ENCODE measurements around the gene PSMB8.
"Not testable (repeated sequence)": the region's sequence is repeated elsewhere in the genome, so short reads cannot be mapped to it uniquely, and the experiment has no call there.

The PSMB8 gene

DNA sequence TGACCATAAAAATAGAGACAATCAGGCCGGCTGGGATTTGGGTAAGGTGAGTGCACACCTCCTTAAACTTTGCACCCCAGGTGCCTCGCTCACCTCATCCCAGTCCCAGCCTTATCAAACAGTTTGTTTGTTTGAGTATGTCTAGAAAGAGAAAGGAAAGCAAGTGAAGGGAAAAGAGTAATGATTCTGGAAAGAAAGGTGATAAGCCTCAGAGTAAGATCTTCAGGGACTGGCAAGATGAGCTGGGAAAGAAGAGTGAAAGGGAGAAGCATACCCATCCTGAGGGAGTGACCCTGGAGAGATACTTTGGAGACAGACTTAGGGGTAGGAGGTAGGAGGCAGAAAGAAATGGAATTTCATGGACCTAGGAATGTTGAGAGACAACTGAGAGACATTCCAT is 7.0 kb downstream of the PSMB8 start:
- DNase-seq, result no peak

DNA sequence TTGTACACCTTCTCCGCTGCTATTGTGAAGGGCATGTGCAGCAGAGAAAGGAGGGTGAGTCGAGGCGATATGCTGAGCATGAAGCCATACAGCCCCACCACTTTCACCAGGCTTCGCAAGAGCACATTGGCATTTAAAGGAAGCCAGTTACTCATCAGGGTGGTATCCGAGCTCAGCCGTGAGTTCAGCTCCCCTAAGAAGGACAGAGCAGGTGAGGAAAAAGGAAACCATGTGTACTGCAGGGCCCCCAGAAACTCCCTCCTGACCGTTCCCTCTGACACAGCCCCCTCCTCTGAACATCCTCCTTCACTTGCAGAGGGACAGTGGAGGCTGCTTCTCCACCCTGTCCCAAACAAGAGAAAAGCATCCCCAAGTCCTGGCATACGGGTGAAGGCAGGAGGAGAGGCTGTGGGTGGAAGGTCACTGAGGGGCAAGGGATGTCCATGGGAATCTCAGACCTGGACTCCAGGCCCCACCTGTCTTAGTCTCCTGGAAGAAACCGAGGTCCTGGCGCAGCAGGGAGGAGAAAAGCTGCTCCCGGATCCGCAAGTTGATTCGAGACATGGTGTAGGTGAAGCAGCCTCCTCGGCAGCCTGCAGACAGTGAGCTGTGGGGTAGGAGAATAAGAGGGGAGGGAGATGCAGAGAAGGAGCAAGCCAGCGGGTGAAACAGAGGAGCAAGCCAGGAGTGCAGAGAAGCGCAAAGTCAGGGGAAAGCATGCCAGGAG is 8.5 kb downstream of the PSMB8 start:
- no peak for DNase-seq

- DNase-seq, result no peak
Measured at GRCh38 chr6:32833664-32834063, 10.2 kb downstream of the PSMB8 start.

DNA sequence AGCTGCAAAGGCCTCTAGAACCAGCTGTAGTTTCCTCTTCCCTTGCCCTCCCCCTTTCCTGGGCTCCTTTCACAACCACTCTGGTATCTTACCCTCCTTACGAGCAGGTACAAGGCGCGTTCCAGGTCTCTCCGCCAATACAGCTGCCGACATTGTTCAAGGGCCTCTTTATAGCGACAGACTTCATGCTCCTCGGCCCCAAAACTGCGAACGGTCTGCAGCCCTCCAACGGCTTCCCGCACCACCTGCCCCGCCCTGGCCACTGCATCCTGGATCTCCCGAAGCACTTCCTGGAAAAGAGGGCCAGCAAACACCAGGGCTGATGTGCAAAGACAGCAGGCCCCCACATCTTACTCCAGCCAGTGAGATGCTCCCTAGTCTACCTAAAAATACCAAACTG is 11.3 kb downstream of the PSMB8 start:
- DNase-seq, result no peak

DNA sequence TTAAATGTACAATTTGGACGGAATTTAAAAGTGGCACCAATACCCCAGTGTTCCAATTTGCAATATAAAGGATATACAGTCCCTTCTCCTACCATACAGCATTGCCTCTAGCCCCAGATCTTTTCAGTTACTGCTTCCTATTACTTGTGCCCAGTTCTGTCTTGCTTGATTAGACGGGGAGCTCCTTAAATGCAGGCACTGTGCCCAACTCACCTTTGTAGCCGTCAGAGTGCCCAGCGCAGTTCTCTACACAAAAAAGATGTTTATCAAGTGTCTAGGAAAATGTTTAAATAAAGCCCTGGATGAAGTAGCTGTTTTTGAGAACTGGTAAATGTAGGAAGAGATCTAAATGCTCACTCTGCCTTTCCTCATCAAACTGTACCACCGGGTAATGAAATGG is 12.9 kb downstream of the PSMB8 start:
- no peak for DNase-seq

GRCh38 chr6:32830017-32830416 is 13.8 kb downstream of the PSMB8 start:
- no peak for DNase-seq

DNA sequence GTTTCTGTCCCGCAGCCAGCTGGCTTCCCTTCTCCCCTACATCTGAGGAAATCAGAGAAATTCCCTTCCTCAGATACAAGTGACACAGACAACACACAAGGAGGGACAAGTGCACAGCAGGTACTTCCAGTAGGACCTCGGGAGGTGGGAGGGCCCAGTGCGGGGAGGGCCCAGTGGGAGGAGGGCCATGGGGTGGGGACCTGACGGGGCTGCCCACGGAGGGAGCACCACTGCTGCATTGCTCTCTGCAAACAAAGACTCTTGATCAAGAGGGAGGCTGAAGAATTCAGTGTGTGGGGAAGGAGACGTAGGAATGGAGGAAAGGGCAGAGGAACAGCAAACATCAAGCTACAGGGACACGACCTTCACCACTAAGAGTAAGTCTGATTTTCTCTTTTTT is 14.4 kb downstream of the PSMB8 start:
- no peak for DNase-seq

DNA sequence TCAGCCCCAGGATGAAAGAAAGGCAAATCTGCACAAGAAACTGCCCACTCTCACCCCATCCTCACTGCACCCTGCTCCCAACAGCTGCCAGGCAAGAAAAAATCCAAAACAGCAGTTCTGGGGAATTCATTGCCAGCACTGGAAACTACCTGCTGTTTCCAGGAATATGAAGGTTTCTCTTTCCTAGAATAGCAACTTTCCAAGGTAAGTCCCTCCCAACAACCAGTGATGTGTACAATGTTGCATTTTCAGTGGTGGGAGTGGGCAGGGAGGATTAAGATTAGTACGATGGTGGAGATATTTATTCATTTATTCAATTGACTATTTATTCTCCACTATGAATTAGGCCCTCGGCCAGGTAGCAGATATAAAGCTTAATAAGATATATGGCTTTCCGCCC is 16.8 kb downstream of the PSMB8 start:
- no peak for DNase-seq

GRCh38 chr6:32825966-32826365 is 17.9 kb downstream of the PSMB8 start:
- DNase-seq, result no peak

- DNase-seq, result no peak
Measured at GRCh38 chr6:32819729-32820128, 24.1 kb downstream of the PSMB8 start.

- no peak for DNase-seq
Measured at GRCh38 chr6:32818867-32819266, 25.0 kb downstream of the PSMB8 start.

DNA sequence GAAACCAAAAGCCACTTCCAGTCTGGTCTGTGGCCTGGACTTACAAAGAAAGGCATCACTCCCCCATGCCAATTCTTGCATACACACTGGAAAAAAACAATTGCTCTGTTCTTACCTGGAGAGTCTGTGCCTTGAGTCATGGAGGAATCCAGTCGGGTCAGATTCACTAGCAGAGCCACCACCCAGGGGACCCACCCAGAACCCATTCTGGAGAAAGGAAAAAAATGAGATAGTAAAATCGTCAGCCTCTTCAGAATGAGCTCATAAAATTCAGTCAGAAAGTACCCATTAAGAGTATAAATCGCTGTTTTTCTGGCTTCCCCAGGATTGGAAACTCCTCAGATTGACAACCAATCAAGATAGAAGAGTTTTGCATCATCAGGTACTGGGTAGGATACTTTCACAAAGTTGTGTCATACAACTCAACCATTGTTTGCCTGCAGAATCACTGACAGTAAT is 27.1 kb downstream of the PSMB8 start, which contains the start of gene HLA-DOB:
Gene HLA-DOB, minus strand, starts transcription at position 257 of the 459 bp plus-strand sequence. Its CDS starts 51 bp downstream, at position 206.
- no peak for DNase-seq

GRCh38 chr6:32815996-32816395 is 27.9 kb downstream of the PSMB8 start:
- no peak for DNase-seq

- no peak for DNase-seq
Measured at GRCh38 chr6:32815115-32815514, 28.7 kb downstream of the PSMB8 start.

DNA sequence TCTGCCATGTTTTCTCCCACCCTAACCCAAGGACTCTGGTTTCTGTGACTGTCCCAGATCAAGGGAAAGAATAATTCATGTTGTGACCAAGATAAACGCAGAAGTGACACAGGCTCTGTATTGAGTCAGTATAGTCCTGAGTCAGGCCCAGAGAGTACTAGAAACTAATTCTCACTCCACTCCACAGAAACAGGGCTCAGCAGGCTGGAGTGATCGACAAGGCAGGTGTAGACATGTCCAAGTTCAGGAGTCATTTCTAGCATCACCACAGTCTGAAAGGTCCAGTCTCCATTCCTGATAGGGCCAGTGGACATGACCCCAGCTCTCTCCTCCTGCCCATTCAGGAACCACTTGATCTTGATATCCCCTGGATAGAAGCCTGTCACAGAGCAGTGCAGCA is 29.7 kb downstream of the PSMB8 start:
- DNase-seq, result no peak

GRCh38 chr6:32809171-32809570 is 34.7 kb downstream of the PSMB8 start:
- DNase-seq, result no peak

GRCh38 chr6:32807020-32807580 is 36.7 kb downstream of the PSMB8 start:
- DNase-seq, result no peak

DNA sequence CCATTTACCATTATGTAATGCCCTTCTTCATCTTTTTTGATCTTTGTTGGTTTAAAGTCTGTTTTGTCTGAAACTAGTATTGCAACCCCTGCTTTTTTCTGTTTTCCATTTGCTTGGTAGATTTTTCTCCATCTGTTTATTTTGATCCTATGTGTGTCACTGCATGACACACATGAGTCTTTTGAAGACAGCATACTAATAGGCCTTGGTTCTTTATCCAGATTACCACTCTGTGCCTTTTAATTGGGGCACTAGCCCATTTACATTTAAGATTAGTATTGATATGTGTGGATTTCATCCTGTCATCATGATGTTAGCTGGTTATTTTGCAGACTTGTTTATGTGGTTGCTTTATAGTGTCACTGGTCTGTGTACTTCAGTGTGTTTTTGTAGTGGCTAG is 38.4 kb downstream of the PSMB8 start:
- not testable (repeated sequence) for DNase-seq

- no peak for DNase-seq
Measured at GRCh38 chr6:32803416-32803815, 40.4 kb downstream of the PSMB8 start.

GRCh38 chr6:32799740-32800139 is 44.1 kb downstream of the PSMB8 start:
- no peak for DNase-seq

- no peak for DNase-seq
Measured at GRCh38 chr6:32799168-32799567, 44.7 kb downstream of the PSMB8 start.

GRCh38 chr6:32796848-32797776 is 46.7 kb downstream of the PSMB8 start:
- peak; percentile 29 for DNase-seq

GRCh38 chr6:32794510-32794909 is 49.3 kb downstream of the PSMB8 start:
- no peak for DNase-seq

All from NCI-H2227 treated with DMSO at 0.1 percent for 48 hours (cell line).